G401 (cell line): ENCODE measurements around the gene SMC3. TPM values are rescaled to one million over a fixed set of nuclear protein-coding genes. Genes with fewer than 3 reads are reported as not detected.

ENCODE experiments used
- total RNA-seq: library from RNA; depleted of rRNA; stranded (reverse); fragments of >200 nt; shearing (Covaris generic); gene quantifications from 2 replicates; pipeline ENCODE4 v1.2.3, GENCODE V29; 2014; rRNA removed

SMC3 gene
- total RNA-seq, 1 experiment from 2014 or later = 57.7 TPM

Other genes with a start within 250 kb of the SMC3 start
- gene DUSP5, start 69.8 kb upstream of the SMC3 start, total RNA-seq = 1.2 and 1.6 TPM in 2 replicates
- 2.4 and 2.7 TPM in 2 replicates for gene RBM20, start 76.6 kb downstream of the SMC3 start, total RNA-seq